Measurements from ENCODE around the gene FLT1.

Gene FLT1

GRCh38 chr13:28385362-28385761 lies 109.6 kb downstream of the FLT1 start:
- no peak for DNase-seq (ENCODE audit: low read depth in 3 of 3)

DNA sequence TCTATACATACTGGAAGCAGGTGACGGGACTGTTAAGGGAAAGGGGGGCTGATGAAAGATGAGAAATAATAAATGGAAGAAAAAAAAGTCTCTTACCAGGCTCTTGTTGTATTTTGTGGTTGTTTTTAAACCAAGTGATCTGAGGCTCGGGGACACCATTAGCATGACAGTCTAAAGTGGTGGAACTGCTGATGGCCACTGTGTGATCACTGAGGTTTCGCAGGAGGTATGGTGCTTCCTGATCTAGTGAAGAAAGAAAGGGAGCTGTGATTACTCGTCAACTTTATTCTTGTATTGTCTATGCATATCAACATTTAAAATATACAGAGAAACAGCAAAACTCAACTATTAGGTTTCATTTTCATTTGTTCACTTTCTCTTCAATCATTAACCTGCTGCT lies 110.1 kb downstream of the FLT1 start:
- no peak for DNase-seq (ENCODE audit: low read depth in 3 of 3)

DNA sequence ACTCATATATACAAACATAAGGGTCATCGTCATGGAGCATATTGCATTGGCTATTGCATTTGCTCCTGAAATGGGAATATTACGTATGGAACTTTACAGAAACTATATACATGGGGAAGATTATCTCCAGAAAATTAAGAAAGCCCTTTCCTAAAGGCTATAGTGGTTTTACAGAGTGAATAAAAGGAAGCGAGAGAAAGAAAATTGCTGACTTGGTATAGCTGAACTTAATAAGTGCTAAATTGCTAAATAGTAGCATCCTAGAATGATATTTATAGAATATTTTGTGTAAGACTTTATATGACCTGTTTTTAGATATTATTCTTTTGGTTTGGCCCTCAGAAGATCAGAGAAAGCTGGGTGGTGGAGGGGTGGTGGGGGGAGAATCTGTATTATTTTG lies 114.6 kb downstream of the FLT1 start:
- DNase-seq (ENCODE audit: low read depth in 3 of 3), result no peak

DNA sequence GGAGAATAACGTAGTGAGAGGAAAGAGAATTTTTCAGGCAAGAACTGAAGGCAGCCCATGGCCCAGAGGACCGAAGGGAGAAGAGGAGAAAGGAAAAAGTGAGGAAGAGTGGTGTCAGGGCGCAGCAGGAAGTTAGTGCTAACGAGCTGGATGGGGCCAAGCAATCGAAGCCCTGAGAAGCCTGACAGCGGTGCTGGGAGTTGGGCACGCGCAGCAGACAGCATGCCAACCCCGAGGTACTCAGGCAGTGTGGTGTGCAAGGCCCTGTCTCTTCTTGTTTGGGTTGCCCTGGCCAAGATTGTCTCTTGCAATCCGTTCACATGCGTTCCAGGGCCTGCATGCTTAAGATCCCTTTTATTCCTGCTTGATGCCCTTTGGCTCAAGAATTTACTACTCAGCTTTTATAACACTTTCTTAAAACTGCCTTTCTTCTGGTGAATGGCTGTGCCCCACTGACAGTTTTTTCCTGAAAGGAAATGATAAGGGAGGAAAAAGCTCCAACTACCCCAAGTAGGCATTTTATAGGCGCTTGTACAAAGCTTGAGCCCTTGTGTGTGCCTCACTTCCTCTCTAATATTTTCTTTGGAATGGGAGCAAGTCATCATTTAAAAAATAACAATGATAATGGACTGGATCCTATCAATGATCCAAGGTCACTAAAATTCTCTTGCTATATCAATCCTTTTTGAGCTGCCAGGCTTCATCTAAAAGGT lies 115.4 kb downstream of the FLT1 start:
- no peak for DNase-seq (ENCODE audit: low read depth in 3 of 3)

DNA sequence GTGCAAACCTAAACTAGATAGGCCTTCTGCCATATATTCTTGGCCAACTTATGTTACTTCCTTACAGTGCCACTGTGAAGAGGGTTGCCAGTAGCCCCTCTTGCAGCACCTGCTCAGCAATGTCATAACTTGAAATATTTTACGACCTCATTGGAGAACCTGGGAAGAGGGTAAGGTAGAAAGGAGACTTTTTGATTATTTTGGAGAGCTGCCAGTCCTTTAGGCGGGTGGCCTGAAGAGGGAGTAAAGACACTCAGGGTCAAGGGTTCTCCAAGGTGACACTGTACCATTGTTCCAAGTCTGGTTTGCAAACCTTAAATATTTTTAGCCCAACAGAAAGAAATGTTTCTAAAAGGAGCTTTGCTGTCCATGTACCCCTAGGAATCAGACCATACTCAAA lies 118.3 kb downstream of the FLT1 start:
- DNase-seq (ENCODE audit: low read depth in 3 of 3), result no peak

- no peak for DNase-seq (ENCODE audit: low read depth in 3 of 3)
Measured at GRCh38 chr13:28375250-28375930, 119.5 kb downstream of the FLT1 start.

DNA sequence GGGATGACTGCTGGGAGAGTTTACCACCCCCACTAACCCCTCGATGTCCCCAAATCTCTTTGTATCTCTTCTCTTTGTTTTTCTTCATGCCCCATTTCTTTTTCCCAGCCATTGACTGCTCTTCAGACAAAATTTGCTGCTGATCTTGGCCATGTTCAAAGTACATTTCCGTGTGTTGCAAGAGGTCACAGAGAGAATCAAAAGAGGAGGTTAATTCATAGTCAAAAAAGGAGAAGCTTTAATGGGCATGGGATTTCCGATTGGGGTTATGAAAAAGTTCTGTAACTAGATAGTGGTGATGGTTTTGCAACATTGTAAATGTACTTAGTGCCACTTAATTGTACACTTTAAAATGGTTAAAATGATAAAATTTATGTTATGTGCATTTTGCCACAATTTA lies 121.1 kb downstream of the FLT1 start:
- no peak for DNase-seq (ENCODE audit: low read depth in 3 of 3)

- no peak for DNase-seq (ENCODE audit: low read depth in 3 of 3)
Measured at GRCh38 chr13:28370448-28370847, 124.5 kb downstream of the FLT1 start.

GRCh38 chr13:28358708-28359107 lies 136.2 kb downstream of the FLT1 start:
- DNase-seq (ENCODE audit: low read depth in 3 of 3), result no peak

- DNase-seq (ENCODE audit: low read depth in 3 of 3), result no peak
Measured at GRCh38 chr13:28357911-28358433, 137.0 kb downstream of the FLT1 start.

GRCh38 chr13:28357247-28357825 lies 137.6 kb downstream of the FLT1 start:
- DNase-seq (ENCODE audit: low read depth in 3 of 3), result no peak

GRCh38 chr13:28356561-28357021 lies 138.3 kb downstream of the FLT1 start:
- no peak for DNase-seq (ENCODE audit: low read depth in 3 of 3)

- DNase-seq (ENCODE audit: low read depth in 3 of 3), result peak in 1 of 3 donors; percentile 4
Measured at GRCh38 chr13:28355822-28356371, 139.0 kb downstream of the FLT1 start.

DNA sequence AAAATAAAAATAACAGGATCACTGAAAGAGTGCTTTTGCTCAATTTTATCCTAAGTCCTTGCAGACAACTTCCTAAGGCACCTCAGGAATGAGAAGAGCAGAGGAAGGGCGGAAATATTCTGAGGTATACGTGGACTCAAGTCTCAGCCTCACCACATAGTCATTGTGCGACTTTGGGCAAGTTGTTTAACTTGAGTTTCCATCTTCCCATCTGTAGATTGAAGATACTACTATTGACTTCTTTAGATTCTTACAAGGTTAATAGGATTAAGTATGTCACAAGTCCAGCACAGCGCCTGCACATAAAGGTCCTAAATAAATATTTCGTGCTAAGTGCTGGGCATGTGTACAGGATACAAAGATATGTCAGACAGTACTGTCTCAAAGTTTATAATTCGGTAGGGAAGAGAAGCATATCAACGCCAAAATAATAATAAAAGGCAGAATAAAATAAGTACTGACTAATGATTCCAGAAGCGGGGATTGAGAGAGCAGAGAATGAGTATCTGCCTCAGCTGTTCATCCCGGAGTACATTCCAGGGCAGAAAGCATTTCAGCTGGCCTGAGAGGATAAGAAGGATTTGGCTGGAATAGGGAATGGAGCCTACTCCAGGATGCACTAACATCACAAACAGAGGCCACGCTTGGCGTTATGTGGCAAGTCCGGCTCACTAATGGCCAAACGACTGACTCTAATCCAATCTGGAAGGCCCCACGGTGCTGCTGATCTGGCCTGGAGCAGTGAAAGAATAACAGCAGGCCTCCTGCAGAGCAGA lies 139.7 kb downstream of the FLT1 start:
- DNase-seq (ENCODE audit: low read depth in 3 of 3), result no peak

GRCh38 chr13:28353679-28354078 lies 141.2 kb downstream of the FLT1 start:
- DNase-seq (ENCODE audit: low read depth in 3 of 3), result no peak

GRCh38 chr13:28349907-28350654 lies 144.8 kb downstream of the FLT1 start:
- no peak for DNase-seq (ENCODE audit: low read depth in 3 of 3)

GRCh38 chr13:28349371-28349770 lies 145.6 kb downstream of the FLT1 start:
- DNase-seq (ENCODE audit: low read depth in 3 of 3), result no peak

GRCh38 chr13:28347456-28348371 lies 147.2 kb downstream of the FLT1 start:
- DNase-seq (ENCODE audit: low read depth in 3 of 3), result no peak

- no peak for DNase-seq (ENCODE audit: low read depth in 3 of 3)
Measured at GRCh38 chr13:28346154-28346553, 148.8 kb downstream of the FLT1 start.

- DNase-seq (ENCODE audit: low read depth in 3 of 3), result no peak
Measured at GRCh38 chr13:28344163-28344562, 150.8 kb downstream of the FLT1 start.

Data from stimulated activated CD4-positive, alpha-beta T cell treated with anti-CD3 and anti-CD28 coated beads, TNF-alpha, amount 100 ng/mL, for 48 hours (primary cell).